Measurements from ENCODE around the gene SLC6A3. TPM values are rescaled to one million over a fixed set of nuclear protein-coding genes. Genes with fewer than 3 reads are reported as not detected.

SLC6A3 gene
- total RNA-seq, 4 donors from 2014 or later, result not detected

DNA sequence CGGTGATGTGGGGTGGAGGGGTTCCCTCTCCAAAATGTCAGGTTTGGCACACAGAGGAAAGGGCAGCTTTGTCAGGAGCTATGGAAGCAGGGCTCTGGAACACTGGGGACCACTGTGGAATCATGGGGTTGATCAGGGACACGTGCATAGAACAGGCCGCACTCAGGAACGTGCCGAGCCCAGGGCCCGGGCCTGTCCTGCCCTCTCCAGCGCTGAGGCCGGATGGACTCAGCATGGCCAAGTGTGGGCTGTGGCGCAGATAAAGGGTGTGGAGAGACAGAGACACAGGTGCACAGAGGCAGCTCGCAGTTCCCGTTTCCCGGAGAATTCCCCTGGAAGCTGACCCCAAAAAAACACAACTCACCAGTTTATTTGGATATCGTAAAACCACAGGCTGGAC is 37.8 kb upstream of the SLC6A3 start:
- WGBS, 2 donors (ENCODE audit: low coverage in 1 of 2), result 89% methylated on average over 13 of the region's 13 CpGs; no CpG with 5 or more reads in 1 of the 2 donors
- TF ChIP-seq, protein P1, sequence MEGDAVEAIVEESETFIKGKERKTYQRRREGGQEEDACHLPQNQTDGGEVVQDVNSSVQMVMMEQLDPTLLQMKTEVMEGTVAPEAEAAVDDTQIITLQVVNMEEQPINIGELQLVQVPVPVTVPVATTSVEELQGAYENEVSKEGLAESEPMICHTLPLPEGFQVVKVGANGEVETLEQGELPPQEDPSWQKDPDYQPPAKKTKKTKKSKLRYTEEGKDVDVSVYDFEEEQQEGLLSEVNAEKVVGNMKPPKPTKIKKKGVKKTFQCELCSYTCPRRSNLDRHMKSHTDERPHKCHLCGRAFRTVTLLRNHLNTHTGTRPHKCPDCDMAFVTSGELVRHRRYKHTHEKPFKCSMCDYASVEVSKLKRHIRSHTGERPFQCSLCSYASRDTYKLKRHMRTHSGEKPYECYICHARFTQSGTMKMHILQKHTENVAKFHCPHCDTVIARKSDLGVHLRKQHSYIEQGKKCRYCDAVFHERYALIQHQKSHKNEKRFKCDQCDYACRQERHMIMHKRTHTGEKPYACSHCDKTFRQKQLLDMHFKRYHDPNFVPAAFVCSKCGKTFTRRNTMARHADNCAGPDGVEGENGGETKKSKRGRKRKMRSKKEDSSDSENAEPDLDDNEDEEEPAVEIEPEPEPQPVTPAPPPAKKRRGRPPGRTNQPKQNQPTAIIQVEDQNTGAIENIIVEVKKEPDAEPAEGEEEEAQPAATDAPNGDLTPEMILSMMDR (IDR thresholded peaks at IDR 0.05), result no peak
- TF ChIP-seq EP300 (IDR thresholded peaks at IDR 0.05; ENCODE audit: low read depth), result no peak
- TF ChIP-seq POLR2AphosphoS5 (IDR thresholded peaks at IDR 0.05), result no peak
- TF ChIP-seq POLR2A (IDR thresholded peaks at IDR 0.05), result no peak
- Histone ChIP-seq H3K27ac (no peak overlapping the region), H3K4me1 (peaks cover 0 to 5% (median 0%) of the 10 kb centered on the region in 4 donors), H3K27me3 (no peaks in the 10 kb centered on the region), H3K9me3 (no peaks in the 10 kb centered on the region), H3K4me3 (no peak overlapping the region), H3K36me3 (no peaks in the 10 kb centered on the region)
- in situ Hi-C loops (cut with MboI; ENCODE audit: low pct_ligation_motif_present in 1 of 4, low pct_unique_long_range_greater_than_20kb in 1 of 4, low sequenced_read_pairs in 3 of 4) (loop anchor here in 1 of 4 donors (25.0 kb wide), 1 partner anchor 154 kb away; no protein-coding TSS in a partner anchor), intact Hi-C loops (cut with DNase I; ENCODE audit: low total_unique reads) (no loop called here)
- no peak for DNase-seq

DNA sequence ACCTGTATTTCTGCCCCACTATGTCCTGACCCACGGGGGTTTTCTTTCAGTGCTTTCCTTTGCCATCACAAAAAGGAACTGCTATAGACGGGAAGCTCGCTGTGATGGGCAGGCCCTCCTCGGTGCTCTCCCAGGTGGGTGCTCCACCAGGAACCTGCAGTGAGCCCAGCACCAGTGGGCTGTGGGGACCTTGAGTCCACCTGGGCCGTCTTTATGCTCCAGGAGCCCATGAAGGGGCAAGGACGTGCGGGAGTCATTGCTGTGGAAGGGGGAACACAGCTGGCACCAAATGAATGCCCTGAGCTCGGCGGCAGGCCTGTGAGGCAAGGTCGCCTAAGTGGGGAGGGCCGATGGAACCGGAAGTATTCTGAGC is 36.7 kb upstream of the SLC6A3 start:
- H3K27ac ChIP-seq, result no peak overlapping the region
- intact Hi-C loops (cut with DNase I; ENCODE audit: low total_unique reads), result no loop called here
- WGBS, 2 donors (ENCODE audit: low coverage in 1 of 2), result 83% methylated on average over 12 of the region's 12 CpGs; no CpG with 5 or more reads in 1 of the 2 donors
- no peaks in the 10 kb centered on the region for H3K27me3 ChIP-seq
- in situ Hi-C loops (cut with MboI; ENCODE audit: low pct_ligation_motif_present in 1 of 4, low pct_unique_long_range_greater_than_20kb in 1 of 4, low sequenced_read_pairs in 3 of 4), result loop anchor here in 1 of 4 donors (25.0 kb wide), 1 partner anchor 155 kb away; no protein-coding TSS in a partner anchor
- no peak for DNase-seq
- TF ChIP-seq POLR2A (IDR thresholded peaks at IDR 0.05) (no peak), POLR2AphosphoS5 (IDR thresholded peaks at IDR 0.05) (no peak), EP300 (IDR thresholded peaks at IDR 0.05; ENCODE audit: low read depth) (no peak)
- TF ChIP-seq, protein P1 (IDR thresholded peaks at IDR 0.05), result no peak
- no peaks in the 10 kb centered on the region for H3K36me3 ChIP-seq
- H3K4me3 ChIP-seq, result no peak overlapping the region
- H3K9me3 ChIP-seq, result no peaks in the 10 kb centered on the region
- peaks cover 0 to 5% (median 0%) of the 10 kb centered on the region in 4 donors for H3K4me1 ChIP-seq

DNA sequence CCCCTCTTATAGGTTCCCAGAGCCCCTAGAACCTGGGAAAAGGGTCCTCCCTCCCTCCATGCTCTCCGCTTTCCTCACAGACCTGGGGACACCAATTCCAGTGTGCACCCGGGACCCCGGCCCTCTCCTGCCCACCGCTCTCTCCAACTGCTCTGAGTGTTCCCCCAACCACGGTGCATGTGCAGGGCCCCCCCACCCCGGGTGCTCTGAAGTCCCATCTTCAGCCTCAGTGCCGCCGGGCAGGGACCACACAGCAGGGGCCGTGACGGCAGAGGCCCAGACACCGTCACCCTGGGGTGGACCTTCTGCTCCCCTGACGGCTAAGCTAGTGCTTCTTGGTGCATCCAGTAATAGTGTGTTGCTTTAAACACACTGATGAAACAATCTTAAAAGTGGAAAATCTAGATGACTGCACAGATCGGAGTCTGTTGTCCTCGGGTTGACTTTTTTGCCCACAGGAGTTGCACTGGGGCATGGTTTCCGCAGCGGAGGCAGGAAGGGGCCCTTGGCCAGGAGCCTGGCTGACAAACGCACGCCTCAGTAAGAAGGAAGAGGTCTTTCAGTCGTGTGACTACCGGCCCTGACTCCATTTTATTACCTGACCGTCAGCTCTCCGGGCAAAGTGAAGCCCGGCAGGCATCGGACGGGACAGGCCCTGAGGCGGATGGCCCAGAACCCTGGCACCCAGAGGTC is 36.2 kb upstream of the SLC6A3 start:
- no peaks in the 10 kb centered on the region for H3K36me3 ChIP-seq
- no peak overlapping the region for H3K27ac ChIP-seq
- in situ Hi-C loops (cut with MboI; ENCODE audit: low pct_ligation_motif_present in 1 of 4, low pct_unique_long_range_greater_than_20kb in 1 of 4, low sequenced_read_pairs in 3 of 4) (loop anchor here in 1 of 4 donors (25.0 kb wide), 1 partner anchor 156 kb away; no protein-coding TSS in a partner anchor), intact Hi-C loops (cut with DNase I; ENCODE audit: low total_unique reads) (no loop called here)
- no peak for DNase-seq
- H3K4me3 ChIP-seq, result no peak overlapping the region
- H3K4me1 ChIP-seq, result peaks cover 0 to 5% (median 0%) of the 10 kb centered on the region in 4 donors
- H3K9me3 ChIP-seq, result no peaks in the 10 kb centered on the region
- TF ChIP-seq, protein P1 (IDR thresholded peaks at IDR 0.05), result no peak
- TF ChIP-seq POLR2AphosphoS5 (IDR thresholded peaks at IDR 0.05), result no peak
- TF ChIP-seq POLR2A (IDR thresholded peaks at IDR 0.05), result no peak
- no peak for TF ChIP-seq EP300 (IDR thresholded peaks at IDR 0.05; ENCODE audit: low read depth)
- 88% methylated on average over 26 of the region's 26 CpGs; no CpG with 5 or more reads in 1 of the 2 donors for WGBS, 2 donors (ENCODE audit: low coverage in 1 of 2)
- H3K27me3 ChIP-seq, result no peaks in the 10 kb centered on the region

DNA sequence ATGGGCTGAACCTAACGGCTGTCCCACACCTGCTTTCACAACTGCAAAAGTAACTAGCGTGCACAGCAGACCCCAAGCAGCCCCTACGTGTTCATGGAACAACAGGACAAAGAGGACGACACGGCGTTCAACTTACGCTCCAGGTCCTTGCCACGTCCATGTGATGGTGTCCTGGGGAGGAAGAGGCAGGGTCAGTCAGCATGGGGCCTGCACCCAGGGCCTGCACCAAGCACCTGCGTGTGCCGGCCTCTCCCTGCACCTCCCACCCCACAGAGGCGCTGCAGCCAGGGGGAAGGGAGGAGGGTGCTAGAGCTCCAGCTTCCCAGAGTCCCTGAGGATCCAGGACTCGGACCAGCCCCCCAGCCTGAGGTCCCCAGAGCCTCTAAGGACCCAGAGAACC is 35.6 kb upstream of the SLC6A3 start:
- 88% methylated on average over 11 of the region's 12 CpGs; no CpG with 5 or more reads in 1 of the 2 donors for WGBS, 2 donors (ENCODE audit: low coverage in 1 of 2)

More for the DNA sequence above, 35.6 kb upstream of the SLC6A3 start:
- H3K27me3 ChIP-seq, result no peaks in the 10 kb centered on the region
- H3K36me3 ChIP-seq, result no peaks in the 10 kb centered on the region
- in situ Hi-C loops (cut with MboI; ENCODE audit: low pct_ligation_motif_present in 1 of 4, low pct_unique_long_range_greater_than_20kb in 1 of 4, low sequenced_read_pairs in 3 of 4), result loop anchor here in 1 of 4 donors (25.0 kb wide), 1 partner anchor 156 kb away; no protein-coding TSS in a partner anchor
- no peak for DNase-seq
- H3K9me3 ChIP-seq, result no peaks in the 10 kb centered on the region
- H3K4me1 ChIP-seq, result peaks cover 0 to 5% (median 0%) of the 10 kb centered on the region in 4 donors
- TF ChIP-seq POLR2A (IDR thresholded peaks at IDR 0.05), result no peak
- TF ChIP-seq, protein P1 (IDR thresholded peaks at IDR 0.05), result no peak
- no peak for TF ChIP-seq EP300 (IDR thresholded peaks at IDR 0.05; ENCODE audit: low read depth)
- no peak for TF ChIP-seq POLR2AphosphoS5 (IDR thresholded peaks at IDR 0.05)
- H3K4me3 ChIP-seq, result no peak overlapping the region
- intact Hi-C loops (cut with DNase I; ENCODE audit: low total_unique reads), result no loop called here
- H3K27ac ChIP-seq, result peak overlapping the region in 1 of 4 donors; percentile 40
